ENCODE data around the gene PRRG1. TPM values are rescaled to one million over a fixed set of nuclear protein-coding genes. Genes with fewer than 3 reads are reported as not detected.
"Not testable (repeated sequence)": the region's sequence is repeated elsewhere in the genome, so short reads cannot be mapped to it uniquely, and the experiment has no call there.

The PRRG1 gene
- not detected for polyA plus RNA-seq (2012; ENCODE audit: low read depth, missing spikeins)

DNA sequence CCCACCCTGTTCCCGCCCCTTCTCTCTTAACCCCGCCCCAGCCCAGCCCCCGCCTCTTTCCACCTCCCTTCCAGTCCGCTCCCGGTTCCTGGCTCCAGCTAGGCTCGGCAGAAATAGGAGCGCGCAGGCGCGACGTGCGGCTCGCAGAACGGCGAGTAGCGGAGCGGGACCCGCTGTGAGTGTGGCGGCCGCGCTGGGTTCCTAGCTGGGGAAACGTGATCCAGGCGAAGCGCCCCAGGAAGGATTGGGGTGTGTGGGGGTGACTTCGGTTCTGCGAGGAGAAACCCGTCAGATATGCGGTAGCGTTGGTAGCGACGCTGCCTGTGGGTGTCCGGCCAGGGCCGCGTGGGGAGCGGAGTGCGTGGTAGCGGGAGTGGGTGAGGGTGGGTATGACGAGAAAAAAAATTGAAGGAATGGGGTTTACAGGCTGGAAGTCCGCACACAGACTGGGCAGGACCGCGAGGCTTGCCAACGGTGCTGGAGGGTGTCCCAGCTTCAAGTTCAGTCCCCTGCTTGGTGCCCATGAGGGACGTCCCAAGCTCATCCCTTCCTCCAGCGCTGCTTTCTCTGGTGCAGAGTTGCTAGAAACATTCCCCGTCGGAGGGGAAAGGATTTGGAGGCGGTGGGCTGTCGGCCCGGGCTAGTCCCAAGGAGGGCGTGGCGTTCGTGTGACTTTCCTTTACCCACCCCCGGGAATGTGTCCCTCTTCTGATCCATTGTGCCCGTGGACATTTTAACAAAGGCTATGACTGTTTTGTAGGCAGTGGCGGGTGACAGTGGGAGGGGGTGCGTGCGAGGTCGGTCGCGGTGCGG lies at the start of gene PRRG1:
TSS of gene PRRG1 (plus strand) at position 144 of the 813 bp plus-strand sequence. CDS start 56,886 bp downstream, outside the sequence.
- FAIRE-seq (no peak), DNase-seq (ENCODE audit: insufficient read length, low spot score) (no peak)
- no peak for TF ChIP-seq POLR2A (IDR thresholded peaks at IDR 0.05; ENCODE audit: low read depth, low read length)
- no peak for TF ChIP-seq POLR2AphosphoS5 (IDR thresholded peaks at IDR 0.05; ENCODE audit: low read depth, low read length)
- TF ChIP-seq SPI1 (IDR thresholded peaks at IDR 0.05; ENCODE audit: low read depth, low read length), result no peak
- no peak for TF ChIP-seq TAF1 (IDR thresholded peaks at IDR 0.05; ENCODE audit: low read depth, low read length)
- no peak for TF ChIP-seq PAX5 (IDR thresholded peaks at IDR 0.05; ENCODE audit: insufficient read depth, low read length, severe bottlenecking)
- no peak for TF ChIP-seq POU2F2 (IDR thresholded peaks at IDR 0.05; ENCODE audit: low read depth, low read length)

DNA sequence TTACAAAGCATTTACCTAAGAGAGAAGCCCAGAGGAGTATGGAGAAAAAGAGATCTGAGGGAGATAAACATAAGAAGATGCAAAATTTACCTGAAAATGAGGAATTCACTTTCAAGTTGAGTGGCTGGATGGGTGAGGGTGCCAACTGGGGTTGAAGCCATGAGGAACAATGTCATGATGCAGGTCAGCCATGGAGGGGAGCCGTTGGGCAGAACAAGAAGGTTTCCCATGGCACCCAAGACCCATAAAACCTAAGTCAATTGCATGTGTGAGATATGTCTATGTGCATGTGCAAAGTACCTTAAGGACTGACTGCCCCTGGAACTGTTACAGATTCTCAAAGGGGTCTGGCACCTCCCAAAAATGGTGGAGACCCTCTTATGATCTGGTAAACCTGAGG lies 46.6 kb upstream of the PRRG1 start:
- no peak for TF ChIP-seq POLR2A (IDR thresholded peaks at IDR 0.05; ENCODE audit: low read depth, low read length)
- no peak for TF ChIP-seq TAF1 (IDR thresholded peaks at IDR 0.05; ENCODE audit: low read depth, low read length)
- TF ChIP-seq POU2F2 (IDR thresholded peaks at IDR 0.05; ENCODE audit: low read depth, low read length), result no peak
- TF ChIP-seq POLR2AphosphoS5 (IDR thresholded peaks at IDR 0.05; ENCODE audit: low read depth, low read length), result no peak
- no peak for TF ChIP-seq SPI1 (IDR thresholded peaks at IDR 0.05; ENCODE audit: low read depth, low read length)
- no peak for TF ChIP-seq PAX5 (IDR thresholded peaks at IDR 0.05; ENCODE audit: insufficient read depth, low read length, severe bottlenecking)
- FAIRE-seq, result no peak
- no peak for DNase-seq (ENCODE audit: insufficient read length, low spot score)

DNA sequence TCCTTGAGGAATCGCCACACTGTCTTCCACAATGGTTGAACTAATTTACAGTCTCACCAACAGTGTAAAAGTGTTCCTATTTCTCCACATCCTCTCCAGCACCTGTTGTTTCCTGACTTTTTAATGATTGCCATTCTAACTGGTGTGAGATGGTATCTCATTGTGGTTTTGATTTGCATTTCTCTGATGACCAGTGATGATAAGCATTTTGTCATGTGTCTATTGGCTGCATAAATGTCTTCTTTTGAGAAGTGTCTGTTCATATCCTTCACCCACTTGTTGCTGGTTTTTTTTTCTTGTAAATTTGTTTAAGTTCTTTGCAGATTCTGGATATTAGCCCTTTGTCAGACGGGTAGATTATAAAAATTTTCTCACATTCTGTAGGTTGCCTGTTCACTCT lies 43.9 kb upstream of the PRRG1 start:
- not testable (repeated sequence) for FAIRE-seq; DNase-seq (ENCODE audit: insufficient read length, low spot score)

DNA sequence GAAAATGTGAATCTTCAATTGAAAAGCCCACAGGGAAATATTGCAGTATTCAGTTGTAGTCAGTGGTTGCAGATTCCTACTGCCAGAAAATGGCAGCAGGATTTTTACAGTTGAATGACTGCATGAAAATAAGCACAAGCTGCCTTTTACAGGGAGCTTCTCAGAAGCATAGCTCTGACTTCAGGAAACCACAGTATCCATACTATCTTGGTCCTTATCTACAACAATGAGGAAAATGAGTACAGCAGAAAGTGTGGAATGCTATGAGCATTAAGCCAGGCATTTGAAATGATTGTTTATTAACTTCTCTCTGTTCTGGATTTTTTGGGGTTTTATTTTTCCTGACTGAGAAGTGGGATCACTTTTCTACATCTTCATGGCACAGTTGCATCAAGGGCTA lies 34.6 kb upstream of the PRRG1 start:
- TF ChIP-seq POU2F2 (IDR thresholded peaks at IDR 0.05; ENCODE audit: low read depth, low read length) (no peak), SPI1 (IDR thresholded peaks at IDR 0.05; ENCODE audit: low read depth, low read length) (no peak), POLR2A (IDR thresholded peaks at IDR 0.05; ENCODE audit: low read depth, low read length) (no peak), PAX5 (IDR thresholded peaks at IDR 0.05; ENCODE audit: insufficient read depth, low read length, severe bottlenecking) (no peak), POLR2AphosphoS5 (IDR thresholded peaks at IDR 0.05; ENCODE audit: low read depth, low read length) (no peak), TAF1 (IDR thresholded peaks at IDR 0.05; ENCODE audit: low read depth, low read length) (no peak)
- FAIRE-seq (no peak), DNase-seq (ENCODE audit: insufficient read length, low spot score) (no peak)

DNA sequence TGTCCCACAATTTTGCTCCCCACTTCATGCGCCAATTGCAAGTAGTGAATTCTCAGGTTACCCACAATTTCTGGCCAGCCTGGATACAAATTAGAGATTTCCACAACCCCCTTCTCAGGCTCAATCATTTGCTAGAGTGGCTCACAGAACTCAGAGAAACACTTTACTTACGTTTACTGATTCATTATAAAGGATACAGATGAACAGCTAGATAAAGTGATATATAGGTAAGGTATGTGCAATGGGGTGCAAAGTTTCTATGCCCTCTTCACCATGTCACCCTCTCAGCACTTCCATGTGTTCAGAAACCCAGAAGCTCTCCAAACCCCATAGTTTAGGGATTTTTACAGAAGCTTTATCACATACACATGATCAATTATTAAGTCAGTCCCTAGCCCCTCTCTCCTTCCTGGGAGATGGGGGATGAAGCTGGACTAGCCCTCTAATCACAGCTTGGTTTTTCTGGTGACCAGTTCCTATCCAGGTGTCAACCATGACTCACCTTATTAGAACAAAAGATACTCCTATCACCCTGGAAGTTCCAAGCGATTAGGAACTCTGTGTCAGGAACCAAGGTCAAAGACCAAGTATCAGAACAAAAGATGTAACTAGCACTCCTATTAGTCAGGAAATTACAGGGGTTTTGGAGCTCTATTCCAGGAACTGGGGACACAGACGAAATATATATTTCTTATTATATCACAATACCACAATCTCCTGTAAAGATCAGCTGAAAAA lies 33.5 kb upstream of the PRRG1 start:
- no peak for FAIRE-seq
- TF ChIP-seq PAX5 (IDR thresholded peaks at IDR 0.05; ENCODE audit: insufficient read depth, low read length, severe bottlenecking), result no peak
- no peak for TF ChIP-seq TAF1 (IDR thresholded peaks at IDR 0.05; ENCODE audit: low read depth, low read length)
- TF ChIP-seq POU2F2 (IDR thresholded peaks at IDR 0.05; ENCODE audit: low read depth, low read length), result no peak
- TF ChIP-seq POLR2AphosphoS5 (IDR thresholded peaks at IDR 0.05; ENCODE audit: low read depth, low read length), result no peak
- DNase-seq (ENCODE audit: insufficient read length, low spot score), result no peak

DNA sequence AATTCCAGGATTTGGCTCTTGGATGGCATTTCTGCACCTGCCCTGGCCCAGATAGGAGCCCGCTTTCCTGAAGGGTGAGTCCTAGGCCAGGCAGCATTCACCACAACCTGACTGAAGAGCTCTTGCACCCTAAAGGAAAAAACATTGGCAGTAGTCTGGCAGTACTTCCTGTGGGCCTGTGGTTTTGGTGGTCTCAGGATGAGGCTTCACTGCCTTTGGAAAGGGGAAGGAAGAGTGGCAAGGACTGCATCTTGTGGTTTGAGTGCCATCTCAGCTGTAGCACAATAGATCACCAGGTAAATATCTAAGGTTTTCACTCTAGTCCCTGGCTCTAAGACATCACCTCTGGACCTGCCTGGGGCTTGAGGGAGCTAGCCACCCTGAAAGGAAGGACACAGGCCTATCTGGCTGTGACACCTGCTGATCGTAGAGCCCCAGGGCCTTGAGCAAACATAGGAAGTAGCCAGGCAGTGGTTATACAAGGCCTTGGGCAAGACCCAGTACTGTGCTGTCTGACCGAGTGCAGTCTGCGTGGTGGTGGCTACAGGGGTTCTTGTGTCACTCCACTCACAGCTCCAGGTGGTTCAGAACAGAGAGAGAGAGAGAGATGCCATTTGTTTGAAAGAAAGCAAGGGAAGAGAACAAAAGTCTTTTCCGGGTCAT lies 28.5 kb upstream of the PRRG1 start:
- DNase-seq (ENCODE audit: insufficient read length, low spot score), result no peak
- TF ChIP-seq POU2F2 (IDR thresholded peaks at IDR 0.05; ENCODE audit: low read depth, low read length) (no peak), POLR2AphosphoS5 (IDR thresholded peaks at IDR 0.05; ENCODE audit: low read depth, low read length) (no peak), SPI1 (IDR thresholded peaks at IDR 0.05; ENCODE audit: low read depth, low read length) (no peak), POLR2A (IDR thresholded peaks at IDR 0.05; ENCODE audit: low read depth, low read length) (no peak), PAX5 (IDR thresholded peaks at IDR 0.05; ENCODE audit: insufficient read depth, low read length, severe bottlenecking) (no peak)
- FAIRE-seq, result no peak

DNA sequence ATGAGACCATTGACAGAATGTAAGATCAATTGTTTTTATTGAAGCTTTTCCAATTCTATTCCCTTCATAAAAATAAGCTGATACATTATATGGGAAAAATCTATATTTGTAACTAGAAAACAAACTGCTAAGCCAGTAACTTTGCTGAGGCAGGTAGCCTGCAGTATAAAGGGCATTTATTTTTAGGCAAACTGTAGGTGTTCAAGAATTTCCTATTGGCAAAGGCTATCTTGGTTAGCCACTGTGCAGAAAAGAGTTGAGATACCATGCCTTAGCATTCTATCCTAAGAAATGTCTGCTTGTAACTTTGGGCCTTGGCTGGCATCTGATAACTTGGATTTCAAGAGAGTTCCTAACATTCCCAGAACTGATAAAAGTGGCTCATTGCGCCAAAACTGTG lies 18.5 kb upstream of the PRRG1 start:
- TF ChIP-seq POLR2AphosphoS5 (IDR thresholded peaks at IDR 0.05; ENCODE audit: low read depth, low read length) (no peak), SPI1 (IDR thresholded peaks at IDR 0.05; ENCODE audit: low read depth, low read length) (no peak), PAX5 (IDR thresholded peaks at IDR 0.05; ENCODE audit: insufficient read depth, low read length, severe bottlenecking) (no peak), TAF1 (IDR thresholded peaks at IDR 0.05; ENCODE audit: low read depth, low read length) (no peak), POLR2A (IDR thresholded peaks at IDR 0.05; ENCODE audit: low read depth, low read length) (no peak), POU2F2 (IDR thresholded peaks at IDR 0.05; ENCODE audit: low read depth, low read length) (no peak)
- DNase-seq (ENCODE audit: insufficient read length, low spot score) (no peak), FAIRE-seq (no peak)

DNA sequence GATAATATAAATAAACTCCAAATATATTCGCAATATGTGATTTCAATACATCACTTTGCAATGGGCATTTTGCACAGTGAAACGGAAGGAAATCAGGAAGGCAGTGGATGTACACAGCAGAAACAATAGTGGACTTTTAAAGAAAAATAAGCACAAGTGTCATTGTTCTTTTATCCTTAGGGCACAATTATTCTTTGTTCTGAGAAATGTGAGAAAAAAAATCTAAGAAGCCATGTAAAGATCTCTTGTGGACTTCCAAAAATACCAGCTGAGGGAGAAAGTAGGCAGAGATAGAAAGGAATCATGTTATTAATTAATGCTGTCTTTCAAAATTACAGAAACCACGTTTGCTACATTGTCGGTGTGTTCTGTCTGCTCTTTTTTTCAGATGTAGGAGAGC lies 17.6 kb upstream of the PRRG1 start:
- TF ChIP-seq PAX5 (IDR thresholded peaks at IDR 0.05; ENCODE audit: insufficient read depth, low read length, severe bottlenecking), result no peak
- TF ChIP-seq POLR2AphosphoS5 (IDR thresholded peaks at IDR 0.05; ENCODE audit: low read depth, low read length), result no peak
- no peak for TF ChIP-seq POLR2A (IDR thresholded peaks at IDR 0.05; ENCODE audit: low read depth, low read length)
- no peak for TF ChIP-seq TAF1 (IDR thresholded peaks at IDR 0.05; ENCODE audit: low read depth, low read length)
- TF ChIP-seq POU2F2 (IDR thresholded peaks at IDR 0.05; ENCODE audit: low read depth, low read length), result no peak
- TF ChIP-seq SPI1 (IDR thresholded peaks at IDR 0.05; ENCODE audit: low read depth, low read length), result no peak
- DNase-seq (ENCODE audit: insufficient read length, low spot score) (no peak), FAIRE-seq (no peak)

DNA sequence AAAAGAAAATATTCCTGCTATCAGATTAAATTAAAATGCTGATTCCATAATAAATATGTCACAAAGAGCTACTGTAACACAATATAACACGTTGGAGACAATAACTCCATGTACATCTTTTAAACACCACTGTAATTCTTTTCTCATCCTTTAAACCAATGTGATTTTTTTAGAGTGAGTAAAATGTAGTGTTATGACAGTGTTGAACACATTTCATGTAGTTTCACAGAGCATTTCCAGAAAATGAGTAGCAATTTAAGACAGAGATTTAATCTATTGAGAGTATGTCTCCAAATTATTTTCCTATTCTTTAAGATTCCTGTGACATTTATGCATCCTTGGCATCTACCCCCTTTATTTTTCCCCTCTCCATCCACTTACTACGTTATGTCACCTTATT lies 17.1 kb upstream of the PRRG1 start:
- FAIRE-seq (no peak), DNase-seq (ENCODE audit: insufficient read length, low spot score) (no peak)
- TF ChIP-seq TAF1 (IDR thresholded peaks at IDR 0.05; ENCODE audit: low read depth, low read length), result no peak
- no peak for TF ChIP-seq POLR2A (IDR thresholded peaks at IDR 0.05; ENCODE audit: low read depth, low read length)
- TF ChIP-seq POU2F2 (IDR thresholded peaks at IDR 0.05; ENCODE audit: low read depth, low read length), result no peak
- TF ChIP-seq POLR2AphosphoS5 (IDR thresholded peaks at IDR 0.05; ENCODE audit: low read depth, low read length), result no peak
- TF ChIP-seq SPI1 (IDR thresholded peaks at IDR 0.05; ENCODE audit: low read depth, low read length), result no peak
- TF ChIP-seq PAX5 (IDR thresholded peaks at IDR 0.05; ENCODE audit: insufficient read depth, low read length, severe bottlenecking), result no peak
